HG03565 (cell line): ENCODE results near the gene RANBP6.
"Not testable (repeated sequence)": the region's sequence is repeated elsewhere in the genome, so short reads cannot be mapped to it uniquely, and the experiment has no call there.

Source experiments
- ATAC-seq: cut with Tn5 transposase; IDR thresholded peaks from one replicate; pipeline ENCODE4 v1.9.1; 2021; ENCODE audit warnings: mild to moderate bottlenecking, moderate library complexity; ENCODE audit not compliant: unreplicated experiment

Gene RANBP6

DNA sequence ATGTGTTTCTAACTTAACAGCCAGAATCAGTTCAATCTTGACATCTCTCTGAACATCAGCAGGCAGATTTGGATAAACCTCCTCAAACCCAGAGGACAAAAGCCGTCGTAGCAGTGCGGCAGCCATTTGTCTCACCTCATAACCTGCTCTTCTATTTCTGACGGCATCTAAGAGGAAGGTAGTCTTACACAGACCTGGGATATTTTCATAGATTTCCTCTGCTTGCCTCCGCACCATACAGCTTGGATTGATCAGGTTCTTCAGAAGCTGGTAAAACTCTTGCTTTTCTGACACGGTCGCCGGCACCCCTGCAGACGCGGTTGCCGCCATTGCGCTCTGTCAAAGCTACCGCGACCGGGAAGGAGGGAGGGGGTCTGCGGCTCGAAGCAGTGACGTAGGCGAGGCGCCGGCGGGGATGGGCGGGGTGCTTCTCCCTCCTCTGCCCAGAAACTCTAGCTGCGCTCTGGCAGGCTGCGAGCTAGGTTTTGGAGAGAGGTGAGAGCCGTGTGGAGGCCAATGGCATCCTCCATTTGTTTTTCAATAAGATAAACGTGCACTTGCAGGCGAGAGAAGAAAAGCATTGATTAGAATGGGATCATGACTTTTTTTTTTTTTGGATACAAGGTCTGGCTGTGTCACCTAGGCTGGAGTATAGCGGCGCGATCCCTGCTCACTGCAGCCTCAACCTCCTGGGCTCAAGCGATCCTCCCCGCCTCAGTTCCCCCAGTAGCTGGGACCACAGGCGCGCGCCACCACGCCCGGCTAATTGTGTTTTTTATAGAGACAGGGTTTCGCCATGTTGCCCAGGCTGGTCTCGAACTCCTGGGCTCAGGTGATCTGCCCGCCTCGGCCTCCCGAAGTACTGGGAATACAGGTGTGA lies at the start of gene RANBP6:
Gene RANBP6 (minus strand): TSS at position 347 of the 880 bp plus-strand sequence. CDS start 17 bp downstream, at position 330.
- ATAC-seq, result peak; percentile 82

DNA sequence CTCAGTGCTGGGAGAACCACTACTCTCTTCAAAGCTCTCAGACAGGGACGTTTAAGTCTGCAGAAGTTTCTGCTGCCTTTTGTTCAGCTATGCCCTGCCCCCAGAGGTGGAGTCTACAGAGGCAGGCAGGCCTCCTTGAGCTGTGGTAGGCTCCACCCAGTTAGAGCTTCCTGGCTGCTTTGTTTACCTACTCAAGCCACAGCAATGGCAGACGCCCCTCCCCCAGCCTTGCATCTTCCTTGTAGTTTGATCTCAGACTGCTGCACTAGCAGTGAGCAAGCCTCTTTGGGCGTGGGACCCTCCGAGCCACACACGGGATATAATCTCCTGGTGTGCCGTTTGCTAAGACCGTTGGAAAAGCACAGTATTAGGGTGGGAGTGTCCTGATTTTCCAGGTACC lies 47.7 kb upstream of the RANBP6 start:
- ATAC-seq, result not testable (repeated sequence)

DNA sequence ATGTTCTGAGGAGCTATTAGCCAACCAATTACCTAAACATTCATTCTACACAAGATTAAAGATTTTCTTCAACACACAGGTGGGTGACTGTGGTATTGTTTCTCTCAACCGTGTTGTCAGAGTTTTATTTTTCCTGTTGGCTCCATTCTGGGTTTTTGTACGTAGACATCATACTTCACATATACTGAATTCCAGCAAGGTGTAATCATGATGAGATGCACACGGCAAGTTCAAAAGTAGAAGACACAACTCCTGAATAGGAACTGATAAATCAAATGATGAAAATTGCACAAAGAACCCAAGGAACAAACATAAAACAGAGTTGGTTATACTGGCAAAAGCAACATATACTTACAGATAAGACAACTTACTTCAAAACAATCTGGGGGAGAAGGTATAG lies 40.2 kb upstream of the RANBP6 start:
- ATAC-seq, result no peak

DNA sequence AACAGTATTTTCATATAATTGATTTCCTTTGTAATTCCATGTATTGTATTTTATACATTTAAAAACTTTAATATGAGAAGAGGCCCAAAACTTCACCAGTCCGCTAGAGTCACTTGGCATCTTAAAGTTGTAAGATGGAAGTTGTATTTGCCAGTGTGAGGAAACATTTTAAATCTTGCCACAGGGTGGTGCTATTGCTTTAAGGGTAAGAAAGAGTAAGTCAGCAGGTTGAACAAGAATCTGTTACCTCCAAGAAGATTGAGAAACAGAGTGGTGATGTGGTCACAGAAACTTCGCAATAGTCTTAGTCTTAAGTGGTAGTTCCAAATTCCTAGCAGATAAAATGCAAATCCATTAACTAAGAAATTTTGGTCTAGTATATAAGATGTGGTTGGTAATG lies 39.8 kb upstream of the RANBP6 start:
- ATAC-seq, result peak; percentile 38

DNA sequence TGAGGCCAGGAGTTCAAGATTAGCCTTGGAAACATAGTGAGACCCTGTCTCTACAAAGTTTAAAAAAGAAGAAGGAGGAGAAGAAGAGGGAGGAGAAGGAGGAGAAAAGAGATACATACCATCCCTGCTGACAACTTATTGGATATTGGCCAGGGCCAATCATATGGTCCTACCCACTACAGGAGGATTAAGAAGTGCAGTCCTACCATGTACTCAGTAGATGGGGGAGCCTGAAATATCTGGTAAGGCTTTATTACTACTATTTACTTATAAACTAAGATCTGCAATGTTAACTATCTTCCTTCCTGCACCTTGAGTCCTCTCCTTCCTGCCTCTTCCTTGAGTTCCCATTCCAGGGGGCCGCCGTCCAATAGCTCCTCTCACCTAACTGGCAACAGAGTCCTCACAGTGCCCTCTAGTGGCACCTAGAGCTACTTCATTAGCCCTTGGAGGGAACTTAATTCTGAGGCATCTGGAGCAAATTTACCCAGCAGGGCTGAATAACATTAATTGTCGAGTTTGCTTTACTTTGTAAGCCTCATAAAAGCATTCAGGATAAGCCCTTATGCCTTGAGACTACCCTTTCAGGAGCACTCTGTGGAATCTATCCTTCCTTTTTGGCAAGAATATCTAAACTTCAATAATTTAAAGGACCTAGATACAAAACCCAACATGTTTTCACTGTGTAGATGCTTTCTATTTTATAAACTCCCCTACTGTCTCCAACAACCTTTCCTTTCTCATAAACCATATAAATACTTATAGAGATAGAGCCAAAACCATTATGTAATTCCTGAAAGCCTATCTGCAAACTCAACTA lies 39.1 kb upstream of the RANBP6 start:
- no peak for ATAC-seq

DNA sequence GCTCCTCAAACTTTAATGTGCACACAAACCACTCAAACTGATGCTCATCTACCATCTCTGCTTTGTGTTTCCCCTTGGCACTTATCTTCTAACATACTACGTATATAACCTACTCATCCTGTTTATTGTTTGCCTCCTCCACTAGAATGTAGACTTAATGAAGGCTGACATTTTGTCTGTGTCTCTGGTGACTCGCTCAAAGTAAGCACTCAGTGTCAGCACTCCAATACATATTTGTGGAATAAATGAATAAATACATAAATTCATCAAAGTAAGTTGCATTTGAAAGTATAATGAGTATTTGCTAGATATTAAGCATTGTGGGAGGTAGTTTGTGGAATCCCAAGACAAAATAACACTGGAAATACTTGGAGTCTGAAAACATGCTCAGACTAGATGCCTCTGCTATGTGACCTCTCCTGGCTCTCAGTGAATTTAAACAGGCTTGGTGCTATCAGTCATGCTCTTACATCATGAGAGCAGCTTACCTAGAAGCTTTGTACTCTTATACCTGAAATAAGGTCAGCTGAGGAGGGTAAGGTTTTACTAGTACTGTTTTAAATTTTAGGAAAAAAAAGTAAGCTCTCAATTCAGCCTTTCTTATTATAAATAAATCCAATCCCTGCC lies 37.0 kb upstream of the RANBP6 start:
- no peak for ATAC-seq

DNA sequence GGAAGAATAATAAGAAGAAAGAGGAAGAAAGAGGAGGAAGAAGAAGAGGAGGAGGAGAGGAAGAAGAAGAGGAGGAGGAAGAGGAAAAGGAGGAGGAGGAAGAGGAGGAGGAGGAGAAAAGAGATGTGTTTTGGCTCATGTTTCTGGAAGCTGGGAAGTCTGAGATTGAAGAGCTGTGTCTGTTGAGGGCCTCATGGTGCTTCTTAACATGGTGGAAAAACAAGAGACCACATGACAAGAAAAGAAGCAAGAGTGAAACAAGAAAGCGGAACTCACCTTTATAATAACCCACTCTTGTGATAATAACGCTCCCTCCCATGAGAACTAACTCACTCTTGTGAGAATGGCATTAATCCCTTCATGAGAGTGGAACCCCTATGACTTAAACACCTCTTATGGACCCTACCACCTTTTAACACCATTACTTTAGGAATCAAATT lies 36.1 kb upstream of the RANBP6 start:
- peak; percentile 54 for ATAC-seq

DNA sequence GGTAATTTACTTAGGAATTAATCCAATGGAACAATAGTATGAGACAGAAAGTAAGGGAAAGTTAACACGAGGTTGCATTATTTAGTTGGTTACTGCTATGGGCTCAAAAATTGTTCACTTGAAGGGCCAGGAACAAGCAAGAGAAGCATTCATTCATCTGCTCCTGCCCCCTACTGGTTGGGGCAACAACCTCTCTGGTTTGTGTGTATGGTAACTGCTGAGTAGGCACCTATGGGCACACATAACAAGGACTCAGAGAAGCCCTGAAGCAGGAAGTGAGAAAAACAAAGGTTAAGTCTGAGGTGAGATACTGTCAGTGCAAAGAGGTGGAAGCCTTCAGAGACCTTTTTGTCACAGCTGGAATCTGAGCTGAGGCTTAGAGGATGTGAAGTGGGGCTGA lies 34.4 kb upstream of the RANBP6 start:
- ATAC-seq, result no peak

DNA sequence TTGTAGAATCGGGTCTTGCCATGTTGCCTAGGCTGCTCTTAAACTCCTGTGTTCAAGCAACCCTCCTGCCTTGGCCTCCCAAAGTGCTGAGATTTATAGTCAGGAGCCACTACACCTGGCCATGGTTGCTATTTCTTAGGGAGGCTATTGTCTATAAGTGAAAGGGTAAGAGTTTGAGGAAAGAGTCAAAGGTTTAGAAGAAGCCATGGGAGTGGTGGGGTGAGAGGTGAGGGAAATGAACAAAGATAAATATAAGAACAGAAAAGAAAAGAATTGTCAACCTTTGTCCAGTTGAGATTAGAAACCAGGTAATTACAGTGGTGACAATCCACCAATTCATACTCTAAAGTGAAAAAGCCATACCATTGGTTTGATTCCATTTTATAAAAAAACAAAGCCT lies 32.6 kb upstream of the RANBP6 start:
- ATAC-seq, result no peak

DNA sequence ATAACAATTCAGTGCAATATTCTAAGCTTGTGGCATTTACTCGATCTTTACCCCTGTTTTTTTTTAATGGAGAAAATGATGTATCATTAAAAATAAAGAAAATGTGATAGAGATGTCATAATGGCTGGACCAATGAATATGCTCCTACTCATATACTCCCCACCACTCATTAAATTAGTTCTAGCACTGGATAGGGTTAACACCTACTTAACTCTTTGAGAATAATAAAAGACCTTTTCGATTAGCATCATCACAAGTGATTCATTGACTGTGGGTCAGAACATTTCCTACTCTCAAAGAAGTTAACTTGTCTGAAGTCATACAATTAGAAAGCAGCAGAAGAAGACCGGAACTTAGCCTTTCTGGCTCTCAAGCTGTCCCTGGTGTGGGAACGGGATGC lies 31.6 kb upstream of the RANBP6 start:
- ATAC-seq, result no peak

DNA sequence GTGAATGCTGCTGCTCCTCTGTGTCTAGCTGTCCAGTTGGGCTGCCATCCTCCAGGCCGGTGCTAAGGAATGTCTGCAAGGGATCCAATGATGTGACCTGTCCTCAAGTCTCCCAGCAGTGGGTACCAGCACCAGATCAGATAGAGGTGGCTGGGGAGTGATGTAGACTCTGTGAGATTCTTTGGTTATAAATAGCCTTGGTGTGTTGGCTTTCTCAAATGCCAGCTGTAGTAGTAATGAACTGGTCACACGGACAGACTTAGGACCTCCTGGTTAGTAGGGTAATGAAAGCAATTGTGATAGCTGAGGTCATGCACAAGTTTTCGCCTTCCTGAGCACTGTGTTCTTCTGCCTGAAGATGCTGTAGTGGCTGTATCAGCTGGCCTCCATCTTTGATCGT lies 29.9 kb upstream of the RANBP6 start:
- no peak for ATAC-seq

DNA sequence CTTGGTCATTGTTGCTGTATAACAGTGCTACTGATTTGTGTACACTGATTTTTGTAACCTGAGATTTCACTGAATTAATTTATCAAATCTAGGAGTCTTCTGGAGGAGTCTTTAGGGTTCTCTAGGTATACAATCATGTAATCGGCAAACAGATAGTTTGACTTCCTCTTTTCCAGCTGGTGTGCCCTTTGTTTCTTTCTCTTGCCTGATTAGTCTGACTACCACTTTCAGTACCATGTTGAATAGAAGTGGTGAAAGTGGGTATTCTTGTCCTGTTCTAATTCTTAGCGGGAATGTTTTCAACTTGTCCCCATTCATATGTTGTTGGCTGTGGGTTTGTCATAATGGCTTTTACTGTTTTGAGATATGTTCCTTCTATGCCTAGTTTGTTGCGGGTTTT lies 24.7 kb upstream of the RANBP6 start:
- ATAC-seq, result no peak

DNA sequence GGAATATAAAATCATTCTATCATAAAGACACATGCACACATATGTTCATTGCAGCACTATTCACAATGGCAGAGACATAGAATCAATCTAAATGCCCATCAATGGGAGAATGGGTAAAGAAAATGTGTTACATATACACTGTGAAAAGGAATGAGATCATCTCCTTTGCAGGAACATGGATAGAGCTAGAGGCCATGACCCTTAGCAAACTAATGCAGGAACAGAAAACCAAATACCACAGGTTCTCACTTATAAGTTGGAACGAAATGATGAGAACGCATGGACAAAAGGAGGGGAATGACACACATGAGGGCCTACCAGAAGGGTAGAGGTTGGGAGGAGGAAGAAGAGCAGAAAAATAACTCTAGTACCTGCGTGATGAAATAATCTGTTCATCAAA lies 21.0 kb upstream of the RANBP6 start:
- ATAC-seq, result no peak

DNA sequence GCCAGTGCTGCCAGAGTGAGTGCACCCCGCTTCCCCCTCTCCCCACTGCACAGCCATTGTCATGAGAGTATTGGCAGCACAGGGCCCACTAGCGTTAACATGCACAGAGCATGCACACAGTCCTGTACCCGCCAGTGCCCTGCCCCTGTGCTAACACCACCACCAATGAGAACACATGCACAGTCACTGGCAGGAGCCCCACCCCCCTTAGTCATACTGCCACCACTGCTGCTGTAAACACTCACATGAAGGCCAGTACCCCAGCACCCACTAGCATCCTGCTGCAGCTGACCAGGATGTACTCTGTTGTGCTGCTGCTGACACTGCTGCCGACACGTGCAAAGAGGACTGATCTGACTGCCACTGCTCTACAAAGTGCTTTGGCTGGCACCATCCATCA lies 19.5 kb upstream of the RANBP6 start:
- no peak for ATAC-seq

DNA sequence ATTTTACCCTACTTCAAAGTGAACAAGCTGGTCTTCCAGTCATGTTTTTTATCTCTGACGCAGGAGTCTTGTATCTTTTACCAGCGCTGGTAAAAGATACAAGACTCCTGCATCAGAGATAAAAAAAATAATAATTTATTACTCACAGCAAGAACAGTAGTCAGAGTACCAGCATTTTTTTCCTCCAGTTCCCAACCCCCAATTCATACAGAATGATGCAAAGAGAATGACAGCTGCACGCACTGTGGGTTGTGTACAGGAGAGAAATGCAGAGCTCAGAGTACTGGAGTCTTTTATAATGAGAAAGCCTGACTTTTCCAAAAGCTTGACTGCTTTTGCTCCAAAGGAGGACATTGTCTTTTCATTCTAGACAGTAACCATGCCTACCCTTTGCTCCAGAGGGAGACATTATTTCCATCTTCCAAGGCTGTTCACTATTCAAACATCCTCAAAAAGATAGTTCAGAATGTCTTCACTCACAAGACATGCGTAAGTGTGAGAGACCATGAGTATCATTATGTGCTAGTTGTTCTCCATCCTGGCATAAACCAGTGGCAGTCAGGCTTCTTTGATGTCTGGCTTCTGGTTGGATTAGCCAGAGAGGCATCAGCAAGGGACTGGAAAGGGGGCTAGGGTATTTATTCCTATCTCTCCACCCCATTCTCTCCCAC lies 14.3 kb upstream of the RANBP6 start:
- ATAC-seq, result no peak

DNA sequence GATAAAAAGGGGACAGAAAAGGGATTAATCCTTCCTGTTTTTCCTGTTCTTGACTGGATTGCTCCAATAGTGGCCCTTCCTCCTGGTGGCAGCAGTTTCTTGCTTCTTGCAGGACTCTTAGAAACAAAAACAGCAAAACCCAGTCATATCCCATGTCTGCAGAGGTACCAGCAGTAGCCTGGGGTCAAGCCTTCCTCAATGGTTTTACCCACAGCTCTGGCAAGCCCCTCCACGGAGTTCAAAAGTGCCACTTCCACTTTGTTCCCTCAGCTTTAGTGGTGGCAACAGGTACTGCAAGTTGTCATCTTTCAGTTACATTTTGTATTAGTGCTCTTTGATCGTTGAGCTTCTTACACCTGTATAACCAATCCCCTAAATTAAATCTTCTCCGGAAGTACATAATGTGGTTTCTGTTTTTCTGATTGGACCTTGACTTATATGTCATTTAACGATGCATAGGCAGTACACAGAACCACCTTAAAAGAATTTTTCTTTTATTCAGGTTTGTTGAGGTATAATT lies 8.7 kb upstream of the RANBP6 start:
- no peak for ATAC-seq

DNA sequence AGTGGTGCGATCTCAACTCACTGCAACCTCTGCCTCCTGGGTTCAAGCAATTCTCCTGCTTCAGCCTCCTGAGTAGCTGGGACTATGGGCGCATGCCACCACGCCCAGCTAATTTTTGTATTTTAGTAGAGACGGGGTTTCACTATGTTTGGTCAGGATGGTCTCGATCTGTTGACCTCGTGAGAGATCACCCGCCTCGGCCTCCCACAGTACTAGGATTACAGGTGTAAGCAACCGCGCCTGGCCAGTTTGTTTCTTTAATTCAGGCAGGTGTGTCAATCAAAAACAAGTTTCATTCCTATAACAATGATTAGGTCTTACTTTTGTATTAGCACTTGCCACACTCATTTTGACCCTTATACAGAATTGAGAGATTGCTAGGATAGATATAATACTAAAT lies 1.6 kb upstream of the RANBP6 start:
- ATAC-seq, result not testable (repeated sequence)

DNA sequence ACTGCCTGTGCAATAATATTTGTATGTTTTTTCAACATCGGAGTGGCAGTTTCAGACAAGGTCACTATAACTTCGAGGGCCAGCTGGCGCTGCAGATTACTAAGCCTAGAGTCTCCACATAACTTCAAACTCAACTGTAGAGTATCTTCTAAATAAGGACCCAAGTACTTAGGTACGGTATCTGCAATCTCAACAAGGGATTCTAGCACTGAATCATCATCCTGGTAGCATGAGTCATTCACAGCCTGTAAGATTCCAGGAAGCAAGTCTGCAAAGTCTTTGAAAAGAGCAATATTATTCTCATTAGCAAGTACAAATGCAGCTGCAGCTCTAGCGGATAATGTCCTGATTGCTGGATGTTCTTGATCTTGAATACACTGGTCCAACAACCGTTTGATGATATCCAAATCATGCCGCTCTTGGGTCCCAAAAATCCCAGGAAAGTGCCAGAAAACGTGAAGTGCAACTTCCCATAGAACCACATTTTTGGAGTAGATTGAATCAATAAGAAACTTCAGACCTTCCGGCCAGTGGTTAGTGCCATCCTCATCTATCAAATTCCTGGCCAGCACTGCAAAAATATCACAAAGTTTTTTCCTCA lies 654 bp downstream of the RANBP6 start:
- ATAC-seq, result no peak

DNA sequence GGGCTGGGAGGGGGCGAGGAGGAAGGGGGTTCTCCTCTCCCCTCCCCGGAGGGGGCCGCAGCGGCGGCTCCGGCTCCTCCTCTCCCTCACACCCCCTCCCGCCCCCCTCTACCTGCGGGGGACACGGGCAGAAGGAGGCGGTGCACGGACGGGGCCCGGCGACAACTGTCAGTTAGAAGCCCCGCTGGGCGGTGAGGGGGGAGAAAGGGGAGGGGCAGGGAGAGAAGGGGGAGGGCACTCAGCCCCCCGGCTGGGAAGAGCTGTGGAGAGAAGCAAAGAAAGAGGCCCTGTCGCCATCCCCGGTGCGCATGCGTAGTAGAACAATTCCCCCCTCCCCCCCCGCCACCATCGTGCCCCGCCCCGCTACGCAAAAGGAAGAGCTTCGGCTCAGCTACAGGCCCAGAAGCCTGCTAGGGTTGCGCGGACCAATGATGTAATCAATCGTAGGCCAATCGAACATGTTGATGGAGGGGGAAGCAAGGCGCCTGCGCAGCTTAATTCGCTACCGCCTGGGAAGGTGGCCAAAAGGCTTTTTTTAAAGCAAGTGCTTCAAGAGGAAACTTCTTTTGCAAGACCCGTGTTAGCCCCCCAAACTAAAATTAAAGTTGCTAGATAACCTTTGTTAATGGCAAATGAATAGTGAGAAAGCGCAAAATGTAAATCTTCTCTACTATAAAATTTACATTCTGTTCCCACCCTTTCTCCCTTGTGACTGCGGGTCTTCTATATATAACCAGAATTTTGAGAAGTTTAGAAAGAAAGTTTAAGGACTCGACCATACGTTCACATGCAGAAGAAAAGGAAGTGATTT lies 7.0 kb downstream of the RANBP6 start:
- ATAC-seq, result peak; percentile 60
